ACHN (cell line): Measurements from ENCODE around the gene CKAP2L.

Experiments used
- DNase-seq: peaks from one replicate; pipeline ENCODE4 v3.0.0-alpha.2; 2015
- in situ Hi-C: cut with HindIII; loops from 2 replicates; pipeline ENCODE4 v1.10.0; 2017; ENCODE audit warnings: low sequenced_read_pairs, low pct_ligation_motif_present, low pct_unique_long_range_greater_than_20kb

The CKAP2L gene

GRCh38 chr2:112772322-112772721, 7.9 kb upstream of the CKAP2L start:
- no peak for DNase-seq
- in situ Hi-C loops, result no loop called here

- no peak for DNase-seq
These were observed 4.0 kb upstream of the CKAP2L start for GRCh38 chr2:112768432-112768831.

GRCh38 chr2:112767693-112768330, 3.4 kb upstream of the CKAP2L start:
- no peak for DNase-seq
- in situ Hi-C loops, result no loop called here

More at GRCh38 chr2:112768432-112768831, 4.0 kb upstream of the CKAP2L start:
- in situ Hi-C loops, result no loop called here

- no peak for DNase-seq
These were observed 842 bp upstream of the CKAP2L start for GRCh38 chr2:112765251-112765650.

GRCh38 chr2:112762276-112762675, 2.1 kb downstream of the CKAP2L start:
- DNase-seq, result no peak
- in situ Hi-C loops, result no loop called here

More at GRCh38 chr2:112765251-112765650, 842 bp upstream of the CKAP2L start:
- in situ Hi-C loops, result no loop called here

GRCh38 chr2:112760149-112760548, 4.3 kb downstream of the CKAP2L start:
- DNase-seq, result no peak
- in situ Hi-C loops, result no loop called here

GRCh38 chr2:112758711-112759110, 5.7 kb downstream of the CKAP2L start:
- DNase-seq, result no peak
- in situ Hi-C loops, result no loop called here

- in situ Hi-C loops, result no loop called here
- DNase-seq, result no peak
These were observed 7.1 kb downstream of the CKAP2L start for GRCh38 chr2:112757265-112757664.

- DNase-seq, result no peak
- in situ Hi-C loops, result no loop called here
These were observed 8.2 kb downstream of the CKAP2L start for GRCh38 chr2:112756207-112756606.

- DNase-seq, result no peak
- in situ Hi-C loops, result no loop called here
These were observed 9.0 kb downstream of the CKAP2L start for GRCh38 chr2:112755444-112755843.

GRCh38 chr2:112754564-112754963, 9.8 kb downstream of the CKAP2L start:
- no peak for DNase-seq
- in situ Hi-C loops, result no loop called here

GRCh38 chr2:112752667-112753066, 11.7 kb downstream of the CKAP2L start:
- in situ Hi-C loops, result no loop called here

GRCh38 chr2:112751451-112752197, 12.8 kb downstream of the CKAP2L start:
- in situ Hi-C loops, result no loop called here
- peak; percentile 42 for DNase-seq

More at GRCh38 chr2:112752667-112753066, 11.7 kb downstream of the CKAP2L start:
- no peak for DNase-seq

- peak; percentile 23 for DNase-seq
- in situ Hi-C loops, result no loop called here
These were observed 13.9 kb downstream of the CKAP2L start for GRCh38 chr2:112750560-112750843.

GRCh38 chr2:112749755-112750559, 14.5 kb downstream of the CKAP2L start:
- DNase-seq, result peak; percentile 77
- in situ Hi-C loops, result loop anchor here (10.0 kb wide), 1 partner anchor 185 kb away; no protein-coding TSS in a partner anchor

GRCh38 chr2:112740527-112740926, 23.9 kb downstream of the CKAP2L start:
- in situ Hi-C loops, result loop anchor here (10.0 kb wide), 1 partner anchor 194 kb away; no protein-coding TSS in a partner anchor
- DNase-seq, result no peak

GRCh38 chr2:112737542-112738232, 26.7 kb downstream of the CKAP2L start:
- DNase-seq, result no peak
- in situ Hi-C loops, result no loop called here

GRCh38 chr2:112733871-112734270, 30.5 kb downstream of the CKAP2L start:
- no peak for DNase-seq
- in situ Hi-C loops, result no loop called here

GRCh38 chr2:112733456-112733855, 31.0 kb downstream of the CKAP2L start:
- no peak for DNase-seq
- in situ Hi-C loops, result no loop called here
